GM23338 (cell line): Measurements from ENCODE around the gene HSDL2. TPM values are rescaled to one million over a fixed set of nuclear protein-coding genes. Genes with fewer than 3 reads are reported as not detected.

ENCODE experiments used
- ATAC-seq: fragments of 200-7000 bp; cut with Tn5 transposase; 3 replicates; pipeline ENCODE4 v1.9.1; 2020
- DNase-seq: peaks from one replicate; pipeline ENCODE4 v3.0.0-alpha.2; 2015; ENCODE audit warnings: low spot score
- H2AFZ ChIP-seq: fragments of 200-600 bp; sonication (generic); 2 replicates; pipeline ENCODE4 v1.8.0; 2016; ENCODE audit warnings: antibody characterized with exemption, mild to moderate bottlenecking, moderate library complexity
- H3F3A ChIP-seq: fragments of 200-600 bp; sonication (generic); replicated peaks from 2 replicates; pipeline ENCODE4 v1.8.0; 2017; ENCODE audit warnings: antibody characterized with exemption, mixed run types, low read depth
- H3K27ac ChIP-seq: fragments of 200-600 bp; sonication (generic); 2 replicates; pipeline ENCODE4 v1.6.1; 2016; ENCODE audit warnings: low read depth
- H3K27me3 ChIP-seq: fragments of 200-600 bp; sonication (generic); 2 replicates; pipeline ENCODE4 v1.8.0; 2016; ENCODE audit warnings: mild to moderate bottlenecking, mixed run types, moderate library complexity; ENCODE audit not compliant: insufficient read depth
- H3K36me3 ChIP-seq: fragments of 200-600 bp; sonication (generic); 2 replicates; pipeline ENCODE4 v1.8.0; 2016; ENCODE audit warnings: mild to moderate bottlenecking; ENCODE audit not compliant: insufficient read depth
- H3K4me1 ChIP-seq: fragments of 200-600 bp; sonication (generic); 2 replicates; pipeline ENCODE4 v1.8.0; 2016; ENCODE audit warnings: mild to moderate bottlenecking, moderate library complexity; ENCODE audit not compliant: insufficient read depth
- H3K4me2 ChIP-seq: fragments of 200-600 bp; sonication (generic); 2 replicates; pipeline ENCODE4 v1.7.1; 2017; ENCODE audit warnings: mixed run types
- H3K4me3 ChIP-seq: fragments of 200-600 bp; sonication (generic); 2 replicates; pipeline ENCODE4 v1.6.1; 2016; ENCODE audit warnings: mixed run types
- H3K79me2 ChIP-seq: fragments of 200-600 bp; sonication (generic); replicated peaks from 2 replicates; pipeline ENCODE4 v1.8.0; 2017; ENCODE audit warnings: mild to moderate bottlenecking; ENCODE audit not compliant: insufficient read depth
- H3K9me2 ChIP-seq: fragments of 200-600 bp; sonication (generic); 2 replicates; pipeline ENCODE4 v1.8.0; 2017; ENCODE audit not compliant: insufficient read depth
- H4K20me1 ChIP-seq: fragments of 200-600 bp; sonication (generic); replicated peaks from 2 replicates; pipeline ENCODE4 v1.8.0; 2017; ENCODE audit warnings: mild to moderate bottlenecking; ENCODE audit not compliant: insufficient read depth
- H3K27ac Mint-ChIP-seq: 2 replicates; pipeline ENCODE4 v1.8.0; 2020; ENCODE audit warnings: inconsistent platforms, mild to moderate bottlenecking, moderate library complexity, mixed read lengths
- H3K27me3 Mint-ChIP-seq: 3 replicates; pipeline ENCODE4 v1.8.0; 2022; ENCODE audit warnings: low read depth, mild to moderate bottlenecking, moderate library complexity, mixed read lengths, inconsistent platforms; ENCODE audit not compliant: insufficient read depth, poor library complexity
- H3K36me3 Mint-ChIP-seq: 3 replicates; pipeline ENCODE4 v1.8.0; 2021; ENCODE audit warnings: low read depth, mild to moderate bottlenecking, inconsistent platforms, moderate library complexity, mixed read lengths
- H3K4me1 Mint-ChIP-seq: 3 replicates; pipeline ENCODE4 v1.8.0; 2020; ENCODE audit warnings: mild to moderate bottlenecking, inconsistent platforms, mixed read lengths
- H3K4me3 Mint-ChIP-seq: 3 replicates; pipeline ENCODE4 v1.8.0; 2021; ENCODE audit warnings: moderate library complexity, mild to moderate bottlenecking, inconsistent platforms, mixed read lengths
- H3K9me3 Mint-ChIP-seq: 3 replicates; pipeline ENCODE4 v1.8.0; 2020; ENCODE audit warnings: moderate library complexity, mild to moderate bottlenecking, inconsistent platforms, mixed read lengths
- CREB1 ChIP-seq: fragments of 250-450 bp; sonication (Bioruptor Pico); IDR thresholded peaks from 2 replicates; pipeline ENCODE4 v1.5.0; 2020; ENCODE audit warnings: low read depth, mild to moderate bottlenecking, moderate library complexity
- CTCF ChIP-seq, 2 experiments: fragments of 200-600 bp in 1 of 2; sonication (generic) in 1 of 2; conservative IDR thresholded peaks; 2 replicates each; pipeline versions ENCODE4 v1.5.1 to v1.6.1; 2016 to 2017; ENCODE audit warnings: antibody characterized with exemption in 2 of 2, low read depth in 2 of 2, mild to moderate bottlenecking in 2 of 2, moderate library complexity in 1 of 2
- EZH2 ChIP-seq: fragments of 200-600 bp; sonication (generic); IDR thresholded peaks from one replicate; pipeline ENCODE4 v1.8.0; 2017; ENCODE audit warnings: antibody characterized with exemption, mild to moderate bottlenecking, low read depth; ENCODE audit not compliant: unreplicated experiment
- EZH2phosphoT487 ChIP-seq: fragments of 200-600 bp; sonication (generic); IDR thresholded peaks from one replicate; pipeline ENCODE4 v1.8.1; 2018; ENCODE audit warnings: antibody characterized with exemption; ENCODE audit not compliant: unreplicated experiment
- JUNB ChIP-seq: IDR thresholded peaks from one replicate; pipeline ENCODE4 v1.6.1; 2016; ENCODE audit warnings: antibody characterized with exemption; ENCODE audit not compliant: unreplicated experiment
- NANOG ChIP-seq: IDR thresholded peaks from 2 replicates; pipeline ENCODE4 v1.6.1; 2016; ENCODE audit warnings: antibody characterized with exemption, borderline replicate concordance
- POLR2AphosphoS5 ChIP-seq: IDR thresholded peaks from 2 replicates; pipeline ENCODE4 v1.6.1; 2016; ENCODE audit warnings: antibody characterized with exemption, low read depth
- REST ChIP-seq: IDR thresholded peaks from one replicate; pipeline ENCODE4 v1.6.1; 2018; ENCODE audit warnings: antibody characterized with exemption; ENCODE audit not compliant: unreplicated experiment
- STAT1 ChIP-seq: IDR thresholded peaks from one replicate; pipeline ENCODE4 v1.6.1; 2016; ENCODE audit warnings: antibody characterized with exemption; ENCODE audit not compliant: unreplicated experiment
- ZNF114 ChIP-seq: fragments of 250-450 bp; sonication (Bioruptor Pico); IDR thresholded peaks from 2 replicates; pipeline ENCODE4 v1.5.0; 2020; ENCODE audit warnings: mild to moderate bottlenecking, moderate library complexity
- ZNF331 ChIP-seq: fragments of 250-450 bp; sonication (Bioruptor Pico); IDR thresholded peaks from 2 replicates; pipeline ENCODE4 v1.5.0; 2020; ENCODE audit warnings: low read depth, mild to moderate bottlenecking, moderate library complexity
- ZNF462 ChIP-seq: fragments of 250-450 bp; sonication (Bioruptor Pico); IDR thresholded peaks from 2 replicates; pipeline ENCODE4 v1.5.0; 2020; ENCODE audit warnings: mild to moderate bottlenecking, moderate library complexity
- polyA plus RNA-seq: library from polyadenylated mRNA; unstranded; fragments of >200 nt; fragmentation: Nextera tagmentation; extraction: Ambion mirVana; gene quantifications from 2 replicates; pipeline ENCODE4 v1.2.1, GENCODE V29; 2016
- total RNA-seq: library from RNA; depleted of rRNA; stranded (reverse); fragments of >200 nt; shearing (Covaris generic); gene quantifications from 2 replicates; pipeline ENCODE4 v1.2.3, GENCODE V29; 2014

Gene HSDL2
- total and polyA plus RNA-seq, 2 experiments from 2014 or later = 11.4 to 15.3 TPM

GRCh38 chr9:112377087-112377486, 2.8 kb upstream of the HSDL2 start (continued):
- no peak for TF ChIP-seq CREB1 (CRISPR knock-in tag)
- TF ChIP-seq STAT1 = no peak
- no peak for TF ChIP-seq CTCF (conservative IDR thresholded peaks at IDR 0.05; ENCODE audit: low read depth in 2 of 2)
- no peak for TF ChIP-seq ZNF331 (CRISPR knock-in tag)
- TF ChIP-seq JUNB = no peak
- no peak for TF ChIP-seq EZH2
- no peak for TF ChIP-seq POLR2AphosphoS5

- DNase-seq = no peak
- no peaks in the 10 kb centered on the region for H3K9me2 ChIP-seq
- H2AFZ ChIP-seq = no peak overlapping the region
- ATAC-seq = no peak
- Mint-ChIP-seq H3K4me3 (peak overlapping the region; percentile 93), H3K9me3 (no peaks in the 10 kb centered on the region), H3K27ac (no peak overlapping the region), H3K4me1 (peaks cover 22% of the 10 kb centered on the region), H3K27me3 (peaks cover 10% of the 10 kb centered on the region), H3K36me3 (no peaks in the 10 kb centered on the region)
- H4K20me1 ChIP-seq = no peaks in the 10 kb centered on the region
- peaks cover 10% of the 10 kb centered on the region for H3K4me1 ChIP-seq
- no peaks in the 10 kb centered on the region for H3K27me3 ChIP-seq
- peak overlapping the region; percentile 83 for H3K4me2 ChIP-seq
- peaks cover 10% of the 10 kb centered on the region for H3F3A ChIP-seq
- H3K4me3 ChIP-seq = peak overlapping the region; percentile 89
- H3K36me3 ChIP-seq = no peaks in the 10 kb centered on the region
- peaks cover 20% of the 10 kb centered on the region for H3K79me2 ChIP-seq
- H3K27ac ChIP-seq = no peak overlapping the region
- TF ChIP-seq EZH2phosphoT487 = no peak
- TF ChIP-seq ZNF462 (CRISPR knock-in tag) = no peak
- TF ChIP-seq REST = no peak
- no peak for TF ChIP-seq CREB1 (CRISPR knock-in tag)
- TF ChIP-seq ZNF114 = no peak
- TF ChIP-seq NANOG = no peak
Observed at GRCh38 chr9:112377684-112378327, 2.1 kb upstream of the HSDL2 start.
